Peyer's patch (tissue), 4 donors: Measurements from ENCODE around the gene BRK1.

ENCODE experiments used
- POLR2A ChIP-seq, 2 donors: fragments of 450-650 bp; IDR thresholded peaks; one replicate each; pipeline ENCODE4 v1.5.1; 2017; ENCODE audit warnings: antibody characterized with exemption in 2 of 2, mild to moderate bottlenecking in 2 of 2, moderate library complexity in 2 of 2
- TF ChIP-seq, protein P1 (sequence below), 6 experiments: fragments of 450-650 bp in 4 of 6; fragments of 200-600 bp in 2 of 6; sonication (generic) in 1 of 6; IDR thresholded peaks; one replicate each; pipeline ENCODE4 v1.5.1; 2017 to 2019; ENCODE audit warnings: antibody characterized with exemption in 6 of 6, mild to moderate bottlenecking in 3 of 6, moderate library complexity in 1 of 6

- TF ChIP-seq, protein P1, sequence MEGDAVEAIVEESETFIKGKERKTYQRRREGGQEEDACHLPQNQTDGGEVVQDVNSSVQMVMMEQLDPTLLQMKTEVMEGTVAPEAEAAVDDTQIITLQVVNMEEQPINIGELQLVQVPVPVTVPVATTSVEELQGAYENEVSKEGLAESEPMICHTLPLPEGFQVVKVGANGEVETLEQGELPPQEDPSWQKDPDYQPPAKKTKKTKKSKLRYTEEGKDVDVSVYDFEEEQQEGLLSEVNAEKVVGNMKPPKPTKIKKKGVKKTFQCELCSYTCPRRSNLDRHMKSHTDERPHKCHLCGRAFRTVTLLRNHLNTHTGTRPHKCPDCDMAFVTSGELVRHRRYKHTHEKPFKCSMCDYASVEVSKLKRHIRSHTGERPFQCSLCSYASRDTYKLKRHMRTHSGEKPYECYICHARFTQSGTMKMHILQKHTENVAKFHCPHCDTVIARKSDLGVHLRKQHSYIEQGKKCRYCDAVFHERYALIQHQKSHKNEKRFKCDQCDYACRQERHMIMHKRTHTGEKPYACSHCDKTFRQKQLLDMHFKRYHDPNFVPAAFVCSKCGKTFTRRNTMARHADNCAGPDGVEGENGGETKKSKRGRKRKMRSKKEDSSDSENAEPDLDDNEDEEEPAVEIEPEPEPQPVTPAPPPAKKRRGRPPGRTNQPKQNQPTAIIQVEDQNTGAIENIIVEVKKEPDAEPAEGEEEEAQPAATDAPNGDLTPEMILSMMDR (IDR thresholded peaks at IDR 0.05) = no peak
- no peak for TF ChIP-seq POLR2A (IDR thresholded peaks at IDR 0.05)
These were observed 39.6 kb downstream of the BRK1 start for GRCh38 chr3:10155123-10155472.
